ENCODE measurements around the gene CASKIN1.

CASKIN1 gene

GRCh38 chr16:2211923-2212347 lies 15.5 kb upstream of the CASKIN1 start:
- no peak overlapping the region for H3K4me3 ChIP-seq (ENCODE audit: low read length, poor library complexity, severe bottlenecking)
- no peak for TF ChIP-seq CTCF (conservative IDR thresholded peaks at IDR 0.05; ENCODE audit: low read length)
- no peak for TF ChIP-seq EZH2phosphoT487 (IDR thresholded peaks at IDR 0.05; ENCODE audit: borderline replicate concordance)
- H3K79me2 ChIP-seq (ENCODE audit: insufficient read depth, low read length), result peaks cover 16% of the 10 kb centered on the region
- no peaks in the 10 kb centered on the region; the same call in 1 of the 2 replicates for H3K36me3 ChIP-seq (ENCODE audit: insufficient read depth, low read length)
- H3K9me2 ChIP-seq (replicated peaks; ENCODE audit: low read depth, low read length), result no peaks in the 10 kb centered on the region
- H4K20me1 ChIP-seq (ENCODE audit: insufficient read depth, low read length, poor library complexity, severe bottlenecking), result no peaks in the 10 kb centered on the region
- H2AFZ ChIP-seq (ENCODE audit: low read length), result no peak overlapping the region
- no peaks in the 10 kb centered on the region for H3K9me3 ChIP-seq (ENCODE audit: insufficient read depth, low read depth, low read length)
- H3K4me2 ChIP-seq (ENCODE audit: low read depth, low read length, poor library complexity, severe bottlenecking), result no peak overlapping the region
- no peak overlapping the region for H3K9ac ChIP-seq (ENCODE audit: low read depth, low read length, poor library complexity, severe bottlenecking)
- H3K4me1 ChIP-seq (ENCODE audit: insufficient read depth, low read length, poor library complexity, severe bottlenecking), result peaks cover 5% of the 10 kb centered on the region
- H3K27me3 ChIP-seq (ENCODE audit: insufficient read depth, low read length, poor library complexity, severe bottlenecking), result no peaks in the 10 kb centered on the region
- no peaks in the 10 kb centered on the region for H3F3A ChIP-seq (ENCODE audit: low read depth)

GRCh38 chr16:2210386-2211365 lies 14.3 kb upstream of the CASKIN1 start, which contains the start of gene BRICD5:
Gene BRICD5 (minus strand): TSS chr16:2210863. CDS start chr16:2210833, 30 bp downstream.
- H3K79me2 ChIP-seq (ENCODE audit: insufficient read depth, low read length), result peaks cover 22% of the 10 kb centered on the region
- H3K36me3 ChIP-seq (ENCODE audit: insufficient read depth, low read length), result no peaks in the 10 kb centered on the region; the same call in 1 of the 2 replicates
- no peak within 1 kb of the TSS for H3K4me3 ChIP-seq (ENCODE audit: low read length, poor library complexity, severe bottlenecking)
- no peaks in the 10 kb centered on the region for H3K9me2 ChIP-seq (replicated peaks; ENCODE audit: low read depth, low read length)
- H4K20me1 ChIP-seq (ENCODE audit: insufficient read depth, low read length, poor library complexity, severe bottlenecking), result no peaks in the 10 kb centered on the region
- no peak within 1 kb of the TSS for H3K9ac ChIP-seq (ENCODE audit: low read depth, low read length, poor library complexity, severe bottlenecking)
- H3F3A ChIP-seq (ENCODE audit: low read depth), result no peaks in the 10 kb centered on the region
- TF ChIP-seq CTCF (conservative IDR thresholded peaks at IDR 0.05; ENCODE audit: low read length), result no peak
- no peak for TF ChIP-seq EZH2phosphoT487 (IDR thresholded peaks at IDR 0.05; ENCODE audit: borderline replicate concordance)
- peaks cover 5% of the 10 kb centered on the region for H3K4me1 ChIP-seq (ENCODE audit: insufficient read depth, low read length, poor library complexity, severe bottlenecking)
- no peaks in the 10 kb centered on the region for H3K27me3 ChIP-seq (ENCODE audit: insufficient read depth, low read length, poor library complexity, severe bottlenecking)
- no peaks in the 10 kb centered on the region for H3K9me3 ChIP-seq (ENCODE audit: insufficient read depth, low read depth, low read length)
- H2AFZ ChIP-seq (ENCODE audit: low read length), result no peak within 1 kb of the TSS
- no peak within 1 kb of the TSS for H3K4me2 ChIP-seq (ENCODE audit: low read depth, low read length, poor library complexity, severe bottlenecking)

- no peak overlapping the region for H3K9ac ChIP-seq (ENCODE audit: low read depth, low read length, poor library complexity, severe bottlenecking)
- H4K20me1 ChIP-seq (ENCODE audit: insufficient read depth, low read length, poor library complexity, severe bottlenecking), result no peaks in the 10 kb centered on the region
- peaks cover 5% of the 10 kb centered on the region for H3K4me1 ChIP-seq (ENCODE audit: insufficient read depth, low read length, poor library complexity, severe bottlenecking)
- H3F3A ChIP-seq (ENCODE audit: low read depth), result no peaks in the 10 kb centered on the region
- H3K79me2 ChIP-seq (ENCODE audit: insufficient read depth, low read length), result peaks cover 22% of the 10 kb centered on the region
- H3K36me3 ChIP-seq (ENCODE audit: insufficient read depth, low read length), result no peaks in the 10 kb centered on the region; the same call in 1 of the 2 replicates
- H3K4me3 ChIP-seq (ENCODE audit: low read length, poor library complexity, severe bottlenecking), result no peak overlapping the region
- H2AFZ ChIP-seq (ENCODE audit: low read length), result no peak overlapping the region
- no peaks in the 10 kb centered on the region for H3K9me3 ChIP-seq (ENCODE audit: insufficient read depth, low read depth, low read length)
- H3K9me2 ChIP-seq (replicated peaks; ENCODE audit: low read depth, low read length), result no peaks in the 10 kb centered on the region
- H3K27me3 ChIP-seq (ENCODE audit: insufficient read depth, low read length, poor library complexity, severe bottlenecking), result no peaks in the 10 kb centered on the region
- H3K4me2 ChIP-seq (ENCODE audit: low read depth, low read length, poor library complexity, severe bottlenecking), result no peak overlapping the region
- TF ChIP-seq CTCF (conservative IDR thresholded peaks at IDR 0.05; ENCODE audit: low read length) (no peak), EZH2phosphoT487 (IDR thresholded peaks at IDR 0.05; ENCODE audit: borderline replicate concordance) (no peak)
These were observed 13.6 kb upstream of the CASKIN1 start for GRCh38 chr16:2210009-2210332.
